Measurements from ENCODE around the gene NUB1.

- TF ChIP-seq CTCF (IDR thresholded peaks at IDR 0.05): no peak
- no peak for TF ChIP-seq POLR2A (IDR thresholded peaks at IDR 0.05)
Observed at GRCh38 chr7:151301471-151302462, 39.8 kb upstream of the NUB1 start.
